Keratinocyte (primary cell): ENCODE results near the gene ARID1B. TPM values are rescaled to one million over a fixed set of nuclear protein-coding genes. Genes with fewer than 3 reads are reported as not detected.
A peak's percentile ranks its signal among the peaks of the same experiment; 100 is the strongest.
"Not testable (repeated sequence)": the region's sequence is repeated elsewhere in the genome, so short reads cannot be mapped to it uniquely, and the experiment has no call there.

Experiments
- DNase-seq: peaks from one replicate; pipeline ENCODE4 v3.0.0-alpha.2; 2011; ENCODE audit warnings: low read depth, missing footprints, low spot score
- FAIRE-seq: peaks from 2 replicates; lab custom pipeline; 2011; peaks lifted over from hg19 to GRCh38; lab: Jason Lieb, UNC
- H2AFZ ChIP-seq: 2 replicates; pipeline ENCODE4 v1.6.0; 2012; ENCODE audit warnings: low read length, control low read depth, inconsistent platforms; ENCODE audit not compliant: control insufficient read depth
- H3K27ac ChIP-seq: 2 replicates; pipeline ENCODE4 v1.5.1; 2011; ENCODE audit warnings: low read length; ENCODE audit not compliant: control insufficient read depth, insufficient read depth
- H3K27me3 ChIP-seq: 3 replicates; pipeline ENCODE4 v1.6.0; 2011; ENCODE audit warnings: low read length; ENCODE audit not compliant: control insufficient read depth, insufficient read depth; ENCODE audit errors: extremely low read depth
- H3K36me3 ChIP-seq, 2 experiments: 2 replicates in 1 of 2; 3 replicates in 1 of 2; pipeline ENCODE4 v1.5.1; 2011; ENCODE audit warnings: low read length in 2 of 2, mild to moderate bottlenecking in 1 of 2; ENCODE audit not compliant: control insufficient read depth in 2 of 2, insufficient read depth in 2 of 2; ENCODE audit errors: extremely low read depth in 1 of 2
- H3K4me1 ChIP-seq: 3 replicates; pipeline ENCODE4 v1.5.1; 2011; ENCODE audit warnings: low read length; ENCODE audit not compliant: control insufficient read depth, insufficient read depth; ENCODE audit errors: extremely low read depth
- H3K4me2 ChIP-seq: 3 replicates; pipeline ENCODE4 v1.6.0; 2011; ENCODE audit warnings: low read depth, low read length; ENCODE audit not compliant: control insufficient read depth, insufficient read depth; ENCODE audit errors: extremely low read depth
- H3K4me3 ChIP-seq, 3 experiments: fragments of 200-600 bp in 1 of 3; sonication (generic) in 1 of 3; 2 replicates in 2 of 3; 3 replicates in 1 of 3; pipeline ENCODE4 v1.5.1; 2011 to 2016; ENCODE audit warnings: low read length in 3 of 3, mild to moderate bottlenecking in 3 of 3, control low read depth in 2 of 3, inconsistent platforms in 1 of 3, low read depth in 1 of 3, mixed read lengths in 1 of 3, mixed run types in 1 of 3, moderate library complexity in 1 of 3; ENCODE audit not compliant: control insufficient read depth in 2 of 3, insufficient read depth in 2 of 3; ENCODE audit errors: extremely low read depth in 1 of 3
- H3K79me2 ChIP-seq: 2 replicates; pipeline ENCODE4 v1.6.0; 2012; ENCODE audit warnings: low read length; ENCODE audit not compliant: control insufficient read depth, insufficient read depth
- H3K9ac ChIP-seq: 3 replicates; pipeline ENCODE4 v1.6.0; 2011; ENCODE audit warnings: low read length; ENCODE audit not compliant: control insufficient read depth, insufficient read depth; ENCODE audit errors: extremely low read depth
- H3K9me1 ChIP-seq: 3 replicates; pipeline ENCODE4 v1.6.0; 2011; ENCODE audit warnings: low read length; ENCODE audit not compliant: control insufficient read depth, insufficient read depth; ENCODE audit errors: extremely low read depth
- H3K9me3 ChIP-seq: 2 replicates; pipeline ENCODE4 v1.5.1; 2012; ENCODE audit warnings: low read depth, low read length; ENCODE audit not compliant: control insufficient read depth
- H4K20me1 ChIP-seq: 3 replicates; pipeline ENCODE4 v1.6.0; 2011; ENCODE audit warnings: low read length; ENCODE audit not compliant: control insufficient read depth, insufficient read depth; ENCODE audit errors: extremely low read depth
- EZH2 ChIP-seq: IDR thresholded peaks from one replicate; pipeline ENCODE4 v1.6.1; 2012; ENCODE audit warnings: inconsistent platforms, mild to moderate bottlenecking, low read length, moderate library complexity
- dilution Hi-C: fragments of 300-500 bp; cut with MboI; formaldehyde crosslinking; loops from one replicate; pipeline ENCODE4 v1.7.0; 2020; ENCODE audit warnings: low sequenced_read_pairs; ENCODE audit not compliant: extremely low pct_ligation_motif_present
- polyA plus RNA-seq, 5 experiments: library from polyadenylated mRNA; depleted of rRNA in 3 of 5; stranded (reverse) in 3 of 5; stranded (forward) in 1 of 5; unstranded in 1 of 5; fragments of >200 nt; gene quantifications; 1 replicate in 1 of 5; 2 replicates in 3 of 5; 3 replicates in 1 of 5; pipeline versions ENCODE4 v1.2.1 to v1.2.3, GENCODE V29; 2011 to 2012; ENCODE audit warnings: missing spikeins in 2 of 5, low read depth in 1 of 5, low replicate concordance in 1 of 5
- TF ChIP-seq, protein P1 (sequence below), 3 experiments: IDR thresholded peaks in 1 of 3; conservative IDR thresholded peaks in 1 of 3; optimal IDR thresholded peaks in 1 of 3; 2 replicates in 2 of 3; 3 replicates in 1 of 3; pipeline versions ENCODE3 to v1.5.1; 2011; ENCODE audit warnings: low read length in 3 of 3, mild to moderate bottlenecking in 3 of 3, moderate library complexity in 2 of 3, control low read depth in 1 of 3, inconsistent platforms in 1 of 3; ENCODE audit not compliant: insufficient read depth in 2 of 3; ENCODE audit errors: extremely low read depth in 1 of 3

The ARID1B gene
- polyA plus RNA-seq, 1 donor (not counting 4 experiments of a cell fraction or from before 2014, with no cell fraction given), result 14.9 TPM

DNA sequence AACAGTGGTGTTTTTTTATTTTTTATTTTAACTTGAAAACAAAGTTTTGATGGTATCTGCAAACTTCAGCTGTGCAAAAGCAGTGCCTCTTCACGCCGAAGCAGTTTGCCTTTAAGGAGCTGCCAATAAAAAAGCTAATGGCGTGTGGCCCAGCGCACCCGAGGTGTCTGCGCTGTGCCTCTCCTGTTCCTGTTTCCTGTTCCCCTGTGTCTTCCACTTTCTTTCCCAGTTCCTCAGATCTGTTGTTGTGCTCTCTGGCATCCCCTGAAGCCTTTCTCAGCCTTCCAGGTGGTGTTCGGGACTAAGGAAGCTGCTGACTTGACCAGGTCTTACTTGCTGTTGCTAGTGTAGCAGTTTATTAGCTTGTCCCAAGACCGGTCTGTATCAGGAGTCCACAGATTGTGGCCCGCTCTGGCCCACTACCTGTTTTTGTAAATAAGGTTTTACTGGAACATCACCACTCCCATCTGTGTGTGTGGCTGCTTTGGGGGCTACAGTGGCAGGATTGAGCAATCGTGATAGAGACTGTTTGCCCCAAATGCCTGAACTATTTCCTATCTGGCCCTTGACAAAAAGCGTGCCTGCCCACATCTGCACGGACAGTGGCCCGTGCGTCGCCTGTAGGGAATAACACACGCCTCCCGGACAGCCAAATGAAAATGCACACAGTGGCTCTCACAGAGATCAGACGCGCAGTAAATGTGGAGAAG lies 367.8 kb downstream of the ARID1B start:
- Histone ChIP-seq H3K9me3 (no peaks in the 10 kb centered on the region), H3K27me3 (no peaks in the 10 kb centered on the region), H3K4me3 (peak overlapping the region in 2 of 3 experiments; percentile 20 to 50), H2AFZ (peak overlapping the region; percentile 89), H3K27ac (peak overlapping the region; percentile 42), H3K9me1 (no peaks in the 10 kb centered on the region), H3K4me2 (peak overlapping the region; percentile 89), H3K36me3 (peaks cover 3 to 6% of the 10 kb centered on the region in 2 experiments), H3K79me2 (no peaks in the 10 kb centered on the region), H3K4me1 (peaks cover 36% of the 10 kb centered on the region), H4K20me1 (no peaks in the 10 kb centered on the region), H3K9ac (peak overlapping the region; percentile 55)
- no peak for TF ChIP-seq EZH2
- TF ChIP-seq, protein P1, sequence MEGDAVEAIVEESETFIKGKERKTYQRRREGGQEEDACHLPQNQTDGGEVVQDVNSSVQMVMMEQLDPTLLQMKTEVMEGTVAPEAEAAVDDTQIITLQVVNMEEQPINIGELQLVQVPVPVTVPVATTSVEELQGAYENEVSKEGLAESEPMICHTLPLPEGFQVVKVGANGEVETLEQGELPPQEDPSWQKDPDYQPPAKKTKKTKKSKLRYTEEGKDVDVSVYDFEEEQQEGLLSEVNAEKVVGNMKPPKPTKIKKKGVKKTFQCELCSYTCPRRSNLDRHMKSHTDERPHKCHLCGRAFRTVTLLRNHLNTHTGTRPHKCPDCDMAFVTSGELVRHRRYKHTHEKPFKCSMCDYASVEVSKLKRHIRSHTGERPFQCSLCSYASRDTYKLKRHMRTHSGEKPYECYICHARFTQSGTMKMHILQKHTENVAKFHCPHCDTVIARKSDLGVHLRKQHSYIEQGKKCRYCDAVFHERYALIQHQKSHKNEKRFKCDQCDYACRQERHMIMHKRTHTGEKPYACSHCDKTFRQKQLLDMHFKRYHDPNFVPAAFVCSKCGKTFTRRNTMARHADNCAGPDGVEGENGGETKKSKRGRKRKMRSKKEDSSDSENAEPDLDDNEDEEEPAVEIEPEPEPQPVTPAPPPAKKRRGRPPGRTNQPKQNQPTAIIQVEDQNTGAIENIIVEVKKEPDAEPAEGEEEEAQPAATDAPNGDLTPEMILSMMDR (optimal IDR thresholded peaks at IDR 0.05 in 1 of 3, IDR thresholded peaks at IDR 0.05 in 1 of 3, conservative IDR thresholded peaks at IDR 0.05 in 1 of 3; ENCODE audit: extremely low read depth in 1 of 3, insufficient read depth in 2 of 3, low read length in 3 of 3), result no peak
- dilution Hi-C loops, result no loop called here
- no peak for DNase-seq
- no peak for FAIRE-seq

GRCh38 chr6:157145656-157146285 lies 368.6 kb downstream of the ARID1B start:
- Histone ChIP-seq H3K4me2 (no peak overlapping the region), H3K9me3 (no peaks in the 10 kb centered on the region), H3K4me1 (peaks cover 36% of the 10 kb centered on the region), H3K4me3 (no peak overlapping the region), H2AFZ (no peak overlapping the region), H3K36me3 (peaks cover 2 to 14% of the 10 kb centered on the region in 2 experiments), H3K27me3 (no peaks in the 10 kb centered on the region), H3K9ac (no peak overlapping the region), H3K27ac (no peak overlapping the region), H3K9me1 (no peaks in the 10 kb centered on the region), H4K20me1 (no peaks in the 10 kb centered on the region), H3K79me2 (no peaks in the 10 kb centered on the region)
- dilution Hi-C loops, result no loop called here
- TF ChIP-seq, protein P1 (optimal IDR thresholded peaks at IDR 0.05 in 1 of 3, IDR thresholded peaks at IDR 0.05 in 1 of 3, conservative IDR thresholded peaks at IDR 0.05 in 1 of 3; ENCODE audit: extremely low read depth in 1 of 3, insufficient read depth in 2 of 3, low read length in 3 of 3), result no peak
- TF ChIP-seq EZH2, result no peak
- DNase-seq, result no peak
- FAIRE-seq, result no peak

GRCh38 chr6:157147054-157148026 lies 370.2 kb downstream of the ARID1B start:
- H3K79me2 ChIP-seq, H3K27me3 ChIP-seq, H4K20me1 ChIP-seq, H3K4me3 ChIP-seq, FAIRE-seq, H3K9me3 ChIP-seq, DNase-seq, H3K4me2 ChIP-seq, H2AFZ ChIP-seq, H3K27ac ChIP-seq, H3K9me1 ChIP-seq, H3K9ac ChIP-seq, dilution Hi-C loops: not testable (repeated sequence)
- Histone ChIP-seq H3K36me3 (peaks cover 3 to 14% of the 10 kb centered on the region in 2 experiments), H3K4me1 (peaks cover 36% of the 10 kb centered on the region)
